Measurements from ENCODE around the gene ZKSCAN7.

GRCh38 chr3:44506556-44506955 is 48.4 kb upstream of the ZKSCAN7 start:
- TF ChIP-seq, protein P1, sequence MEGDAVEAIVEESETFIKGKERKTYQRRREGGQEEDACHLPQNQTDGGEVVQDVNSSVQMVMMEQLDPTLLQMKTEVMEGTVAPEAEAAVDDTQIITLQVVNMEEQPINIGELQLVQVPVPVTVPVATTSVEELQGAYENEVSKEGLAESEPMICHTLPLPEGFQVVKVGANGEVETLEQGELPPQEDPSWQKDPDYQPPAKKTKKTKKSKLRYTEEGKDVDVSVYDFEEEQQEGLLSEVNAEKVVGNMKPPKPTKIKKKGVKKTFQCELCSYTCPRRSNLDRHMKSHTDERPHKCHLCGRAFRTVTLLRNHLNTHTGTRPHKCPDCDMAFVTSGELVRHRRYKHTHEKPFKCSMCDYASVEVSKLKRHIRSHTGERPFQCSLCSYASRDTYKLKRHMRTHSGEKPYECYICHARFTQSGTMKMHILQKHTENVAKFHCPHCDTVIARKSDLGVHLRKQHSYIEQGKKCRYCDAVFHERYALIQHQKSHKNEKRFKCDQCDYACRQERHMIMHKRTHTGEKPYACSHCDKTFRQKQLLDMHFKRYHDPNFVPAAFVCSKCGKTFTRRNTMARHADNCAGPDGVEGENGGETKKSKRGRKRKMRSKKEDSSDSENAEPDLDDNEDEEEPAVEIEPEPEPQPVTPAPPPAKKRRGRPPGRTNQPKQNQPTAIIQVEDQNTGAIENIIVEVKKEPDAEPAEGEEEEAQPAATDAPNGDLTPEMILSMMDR (IDR thresholded peaks at IDR 0.05): no peak
- TF ChIP-seq POLR2A (IDR thresholded peaks at IDR 0.05) (no peak), EP300 (IDR thresholded peaks at IDR 0.05; ENCODE audit: low read depth) (no peak), POLR2AphosphoS5 (IDR thresholded peaks at IDR 0.05) (no peak)

All from transverse colon (tissue), 4 donors.